SU-DHL-6 (cell line): Measurements from ENCODE around the gene CNPY3.

ENCODE experiments used
- EZH2phosphoT487 ChIP-seq: fragments of 200-600 bp; sonication (generic), shearing (Covaris generic); conservative IDR thresholded peaks from 2 replicates; pipeline ENCODE4 v1.6.1; 2018; ENCODE audit warnings: mild to moderate bottlenecking, antibody characterized with exemption, low read length, moderate library complexity, mixed read lengths
- TF ChIP-seq, protein P1 (sequence below): fragments of 200-600 bp; sonication (generic); IDR thresholded peaks from one replicate; pipeline ENCODE4 v1.5.1; 2017; ENCODE audit warnings: antibody characterized with exemption, mild to moderate bottlenecking, low read length, moderate library complexity; ENCODE audit not compliant: insufficient read depth, poor library complexity, severe bottlenecking

DNA sequence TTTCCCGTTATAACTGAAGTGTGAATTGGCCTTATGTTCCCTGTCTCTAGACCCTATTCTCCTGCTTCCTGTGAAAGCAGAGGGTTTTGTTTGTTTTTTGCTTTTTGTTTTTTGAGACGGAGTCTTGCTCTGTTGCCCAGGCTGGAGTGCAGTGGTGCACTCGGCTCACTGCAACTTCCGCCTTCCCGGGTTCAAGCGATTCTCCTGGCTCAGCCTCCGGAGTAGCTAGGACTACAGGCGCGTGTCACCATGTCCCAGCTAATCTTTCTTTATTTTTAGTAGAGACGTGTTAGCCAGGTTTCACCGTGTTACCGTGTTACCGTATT, 30.6 kb downstream of the CNPY3 start:
- TF ChIP-seq, protein P1, sequence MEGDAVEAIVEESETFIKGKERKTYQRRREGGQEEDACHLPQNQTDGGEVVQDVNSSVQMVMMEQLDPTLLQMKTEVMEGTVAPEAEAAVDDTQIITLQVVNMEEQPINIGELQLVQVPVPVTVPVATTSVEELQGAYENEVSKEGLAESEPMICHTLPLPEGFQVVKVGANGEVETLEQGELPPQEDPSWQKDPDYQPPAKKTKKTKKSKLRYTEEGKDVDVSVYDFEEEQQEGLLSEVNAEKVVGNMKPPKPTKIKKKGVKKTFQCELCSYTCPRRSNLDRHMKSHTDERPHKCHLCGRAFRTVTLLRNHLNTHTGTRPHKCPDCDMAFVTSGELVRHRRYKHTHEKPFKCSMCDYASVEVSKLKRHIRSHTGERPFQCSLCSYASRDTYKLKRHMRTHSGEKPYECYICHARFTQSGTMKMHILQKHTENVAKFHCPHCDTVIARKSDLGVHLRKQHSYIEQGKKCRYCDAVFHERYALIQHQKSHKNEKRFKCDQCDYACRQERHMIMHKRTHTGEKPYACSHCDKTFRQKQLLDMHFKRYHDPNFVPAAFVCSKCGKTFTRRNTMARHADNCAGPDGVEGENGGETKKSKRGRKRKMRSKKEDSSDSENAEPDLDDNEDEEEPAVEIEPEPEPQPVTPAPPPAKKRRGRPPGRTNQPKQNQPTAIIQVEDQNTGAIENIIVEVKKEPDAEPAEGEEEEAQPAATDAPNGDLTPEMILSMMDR = no peak
- TF ChIP-seq EZH2phosphoT487 = no peak
